GM18520 (cell line): ENCODE data around the gene ZCCHC24.

Experiments
- ATAC-seq: cut with Tn5 transposase; IDR thresholded peaks from one replicate; pipeline ENCODE4 v1.9.1; 2021; ENCODE audit not compliant: unreplicated experiment

The ZCCHC24 gene

DNA sequence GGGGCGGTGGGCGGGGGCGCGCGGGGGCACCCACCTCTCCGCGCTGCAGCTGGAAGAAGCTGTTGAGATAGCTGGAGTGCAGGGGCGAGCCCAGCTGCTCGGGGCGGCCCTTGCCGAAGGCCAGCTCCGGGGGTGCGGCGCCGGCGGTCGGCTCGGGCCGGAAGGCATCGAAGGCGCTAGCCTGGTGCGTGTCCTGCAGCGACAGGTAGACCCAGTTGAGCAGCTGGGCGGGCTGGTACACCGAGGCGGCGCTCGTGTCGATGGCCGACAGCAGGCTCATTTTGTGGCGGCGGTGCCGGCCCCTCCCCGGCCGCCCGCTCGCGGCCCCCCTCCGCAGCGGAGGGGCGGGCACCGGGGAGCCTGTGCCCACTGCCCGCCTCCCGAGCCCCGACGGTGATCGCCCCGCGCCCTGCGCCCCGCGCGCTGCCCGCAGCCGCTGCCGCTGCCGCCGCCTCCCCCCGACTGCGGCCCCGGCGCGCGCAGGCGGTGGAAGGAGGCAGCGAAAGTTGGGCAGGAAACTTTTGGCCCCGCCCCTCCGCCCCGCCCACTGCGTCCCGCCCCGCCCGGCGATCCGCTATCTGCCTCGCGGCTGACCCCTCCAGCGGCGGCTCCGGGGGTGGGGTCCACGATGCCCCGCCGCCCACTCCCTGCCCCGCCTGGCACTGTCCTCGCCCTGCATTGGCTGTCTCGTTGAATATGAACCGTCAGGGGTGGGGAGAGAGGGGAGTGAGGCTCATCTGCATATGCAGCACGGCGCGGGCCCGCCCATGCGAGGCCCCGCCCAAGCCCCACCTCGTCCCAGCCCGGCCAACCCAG, at the start of gene ZCCHC24:
Gene ZCCHC24, minus strand, starts transcription at position 464 of the 816 bp plus-strand sequence. Its CDS starts 184 bp downstream, at position 280.
- peak; percentile 90 for ATAC-seq

DNA sequence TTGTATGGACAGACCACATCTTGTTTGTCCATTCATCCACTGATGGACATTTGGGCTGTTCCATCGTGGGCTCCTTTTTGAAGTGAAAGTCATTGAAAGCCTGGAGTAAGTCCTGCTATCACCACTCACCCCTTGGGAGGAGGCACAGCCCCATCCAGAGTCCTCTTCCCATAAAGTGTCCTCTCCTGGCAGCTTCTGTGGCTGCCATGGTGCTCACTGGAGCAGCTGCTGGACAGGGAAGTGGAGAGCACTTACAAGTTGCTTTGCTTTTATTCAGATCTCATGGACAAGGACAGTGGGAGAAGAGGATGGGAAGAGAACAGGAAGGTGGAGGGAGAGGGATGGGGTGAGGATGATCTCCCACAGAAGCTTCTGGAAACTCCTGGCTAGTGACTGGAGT, 48.4 kb upstream of the ZCCHC24 start:
- no peak for ATAC-seq

- no peak for ATAC-seq
Measured at GRCh38 chr10:79492839-79493238, 47.4 kb upstream of the ZCCHC24 start.

DNA sequence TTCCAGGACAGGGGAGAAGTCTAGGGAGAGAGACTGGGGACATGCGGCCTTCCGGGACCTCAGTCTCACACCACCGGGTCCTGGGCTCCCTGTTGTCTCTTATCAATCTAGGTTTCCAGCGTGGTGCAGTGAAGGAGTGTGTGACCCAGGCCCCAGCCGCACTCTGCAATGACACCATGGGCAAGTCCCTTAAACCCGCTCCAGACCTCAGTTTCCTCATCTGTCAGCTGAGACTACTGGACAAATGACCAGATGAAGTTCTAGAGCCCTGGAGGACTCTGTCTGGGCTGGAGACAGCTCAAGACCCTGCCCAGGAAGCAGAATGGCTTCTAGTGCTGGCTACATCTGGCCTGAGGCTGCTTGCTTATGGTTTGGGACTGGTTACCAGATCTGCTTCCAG, 46.8 kb upstream of the ZCCHC24 start:
- no peak for ATAC-seq

- ATAC-seq: no peak
Measured at GRCh38 chr10:79491143-79491835, 45.9 kb upstream of the ZCCHC24 start.

DNA sequence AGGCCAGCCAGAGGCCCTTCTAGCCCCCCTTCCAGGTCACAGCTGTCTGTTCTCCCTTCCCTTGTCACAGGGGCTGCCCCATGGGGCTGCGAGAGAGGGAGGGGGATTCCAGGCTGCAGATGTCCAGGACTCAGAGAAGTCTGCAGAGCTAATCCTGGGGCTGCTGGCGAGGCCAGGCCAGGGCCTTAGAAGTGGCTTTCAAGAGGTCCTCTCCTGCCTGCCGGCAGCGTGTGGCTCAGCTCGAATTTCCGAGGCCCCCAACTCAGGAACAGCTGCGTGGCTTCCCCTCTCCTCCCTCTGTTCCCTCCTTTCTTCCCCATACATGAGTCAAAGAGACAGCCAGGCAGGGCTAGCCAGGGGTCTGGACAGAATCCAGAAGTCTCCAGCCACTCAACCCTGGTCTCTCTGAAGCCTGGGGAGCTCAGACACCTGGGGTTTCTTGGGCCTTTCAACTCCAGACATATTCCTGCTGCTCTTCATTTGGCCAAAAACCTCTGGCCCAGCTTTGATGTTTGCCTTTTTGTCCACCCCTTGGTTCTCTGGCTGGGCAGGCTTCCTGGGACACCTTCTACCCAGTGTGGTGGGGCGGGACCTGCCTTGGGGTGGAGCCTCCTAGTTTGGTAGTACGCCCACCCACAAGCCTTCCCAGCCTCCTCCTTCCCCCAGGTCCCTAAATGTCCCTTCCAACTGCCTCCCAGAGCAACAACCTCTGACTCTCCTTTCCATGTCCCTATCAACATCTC, 45.1 kb upstream of the ZCCHC24 start:
- no peak for ATAC-seq

DNA sequence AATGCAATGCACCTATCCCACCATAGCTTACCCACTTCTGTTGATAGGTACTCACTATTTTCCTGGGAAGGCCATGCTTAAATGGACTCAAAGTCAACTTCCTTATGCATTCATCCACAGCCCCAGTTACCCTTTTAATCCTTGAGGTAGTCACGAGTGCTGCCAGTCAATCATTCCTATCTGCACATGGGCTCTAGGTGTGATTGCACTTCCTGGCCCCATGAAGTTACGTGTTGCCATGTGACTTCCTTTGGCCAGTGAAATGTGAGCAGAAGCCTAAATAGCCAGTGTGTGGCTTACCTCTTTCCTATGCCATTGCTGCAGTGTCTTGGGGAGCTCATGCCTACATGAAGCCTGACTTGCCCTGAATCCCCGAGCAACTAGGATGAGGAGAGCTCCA, 43.4 kb upstream of the ZCCHC24 start:
- no peak for ATAC-seq

GRCh38 chr10:79488336-79488735, 42.9 kb upstream of the ZCCHC24 start:
- ATAC-seq: no peak

- peak; percentile 41 for ATAC-seq
Measured at GRCh38 chr10:79487296-79488194, 42.1 kb upstream of the ZCCHC24 start.

DNA sequence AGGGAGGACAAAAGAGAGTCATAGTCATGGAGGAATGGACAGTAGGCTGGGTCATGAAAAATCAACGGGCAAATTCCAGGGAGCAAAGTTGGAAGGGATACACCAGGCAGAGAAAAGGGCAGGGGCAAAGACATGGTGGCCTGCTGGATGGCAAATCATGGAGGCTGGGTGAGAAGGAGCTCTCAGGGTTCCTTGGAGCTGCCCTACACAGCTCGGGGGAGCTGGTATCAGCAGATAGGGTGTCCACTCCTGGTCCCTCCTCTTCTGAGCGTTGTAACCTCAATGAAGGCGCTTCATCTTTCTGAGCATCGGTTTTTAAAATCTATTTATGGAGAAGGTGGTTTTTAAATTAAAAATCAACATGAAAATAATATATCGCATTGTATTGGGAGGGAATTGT, 39.1 kb upstream of the ZCCHC24 start:
- no peak for ATAC-seq

- no peak for ATAC-seq
Measured at GRCh38 chr10:79483948-79484347, 38.5 kb upstream of the ZCCHC24 start.

DNA sequence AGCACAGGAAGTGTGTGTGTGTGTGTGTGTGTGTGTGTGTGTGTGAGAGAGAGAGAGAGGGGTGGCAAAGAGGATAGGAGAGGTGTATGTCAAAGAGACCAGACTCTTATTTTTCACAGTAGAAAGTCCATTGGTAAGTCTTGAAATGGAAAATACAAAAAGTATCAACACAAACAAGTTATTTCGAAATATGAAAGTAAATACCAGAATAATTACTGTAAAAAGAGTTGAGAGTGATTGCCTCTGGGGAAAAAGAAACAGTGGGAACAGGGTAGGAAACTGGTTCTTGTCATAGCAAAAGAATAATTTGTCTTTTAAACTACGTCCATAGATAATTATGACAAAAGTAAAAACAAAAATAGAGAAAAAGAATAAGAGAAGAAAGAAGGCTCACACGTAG, 37.9 kb upstream of the ZCCHC24 start:
- no peak for ATAC-seq

- ATAC-seq: no peak
Measured at GRCh38 chr10:79482741-79483140, 37.3 kb upstream of the ZCCHC24 start.

DNA sequence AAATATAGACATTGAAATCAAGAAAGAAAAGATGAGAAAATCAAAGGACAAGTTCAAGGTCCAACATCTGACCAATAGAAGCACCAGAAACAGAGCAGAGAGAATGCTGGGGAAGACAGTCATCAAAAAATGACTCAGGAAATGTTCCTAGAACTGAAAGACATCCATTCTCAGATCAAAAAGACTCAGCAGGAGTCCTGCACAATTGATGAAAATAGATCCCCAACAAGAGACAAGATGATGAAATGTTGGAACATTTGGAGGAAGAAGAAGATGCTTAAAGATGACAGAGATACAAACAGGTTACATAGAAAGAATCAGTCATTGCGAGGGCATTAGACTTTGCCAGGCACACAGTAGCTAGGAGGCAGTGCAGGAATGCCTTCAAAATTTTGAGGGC, 36.9 kb upstream of the ZCCHC24 start:
- ATAC-seq: no peak

DNA sequence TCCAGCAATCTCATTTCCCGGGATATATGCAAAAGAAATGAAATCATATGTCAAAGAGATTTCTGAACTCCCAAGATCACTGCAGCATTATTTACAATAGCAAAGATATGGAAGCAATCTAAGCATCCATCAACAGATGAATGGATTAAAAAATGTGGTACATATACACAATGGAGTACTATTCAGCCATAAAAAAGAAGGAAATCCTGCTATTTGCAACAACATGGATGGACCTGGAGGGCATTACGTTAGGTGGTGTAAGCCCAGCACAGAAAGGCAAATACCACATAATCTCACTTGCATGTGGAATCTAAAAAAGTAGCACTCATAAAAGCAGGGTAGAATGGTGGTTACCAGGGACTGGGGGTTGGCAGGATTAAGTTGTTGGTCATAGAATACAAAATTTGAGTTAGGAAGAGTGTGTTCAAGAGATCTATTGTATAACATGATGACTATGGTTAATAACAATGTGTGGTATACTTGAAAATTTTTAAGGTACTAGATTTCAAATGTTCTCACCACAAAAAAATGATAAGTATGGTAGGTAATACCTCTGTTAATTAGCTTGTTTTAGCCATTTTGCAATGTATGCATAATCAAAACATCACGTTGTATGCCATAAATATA, 34.0 kb upstream of the ZCCHC24 start:
- ATAC-seq: no peak

- ATAC-seq: no peak
Measured at GRCh38 chr10:79477456-79477855, 32.0 kb upstream of the ZCCHC24 start.

- ATAC-seq: no peak
Measured at GRCh38 chr10:79476645-79477044, 31.2 kb upstream of the ZCCHC24 start.

DNA sequence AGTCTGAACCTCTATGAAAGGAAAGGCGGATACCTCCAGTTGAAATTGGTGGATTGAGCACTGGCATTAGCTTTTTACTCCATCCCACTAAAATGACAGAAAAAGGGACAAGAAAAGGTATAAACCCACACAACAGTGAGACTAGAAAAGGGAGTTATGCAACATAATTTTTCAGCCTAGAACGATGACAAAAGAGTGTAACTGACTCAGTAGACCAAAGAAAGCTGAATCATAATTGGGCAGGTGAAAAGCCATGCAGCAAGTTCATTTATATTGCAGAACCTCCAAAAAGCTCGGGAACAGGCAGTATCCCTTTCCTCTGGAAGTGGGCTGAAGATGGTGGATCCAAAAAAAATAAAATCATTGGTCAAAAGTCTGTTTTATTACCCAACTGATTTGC, 30.5 kb upstream of the ZCCHC24 start:
- ATAC-seq: no peak

DNA sequence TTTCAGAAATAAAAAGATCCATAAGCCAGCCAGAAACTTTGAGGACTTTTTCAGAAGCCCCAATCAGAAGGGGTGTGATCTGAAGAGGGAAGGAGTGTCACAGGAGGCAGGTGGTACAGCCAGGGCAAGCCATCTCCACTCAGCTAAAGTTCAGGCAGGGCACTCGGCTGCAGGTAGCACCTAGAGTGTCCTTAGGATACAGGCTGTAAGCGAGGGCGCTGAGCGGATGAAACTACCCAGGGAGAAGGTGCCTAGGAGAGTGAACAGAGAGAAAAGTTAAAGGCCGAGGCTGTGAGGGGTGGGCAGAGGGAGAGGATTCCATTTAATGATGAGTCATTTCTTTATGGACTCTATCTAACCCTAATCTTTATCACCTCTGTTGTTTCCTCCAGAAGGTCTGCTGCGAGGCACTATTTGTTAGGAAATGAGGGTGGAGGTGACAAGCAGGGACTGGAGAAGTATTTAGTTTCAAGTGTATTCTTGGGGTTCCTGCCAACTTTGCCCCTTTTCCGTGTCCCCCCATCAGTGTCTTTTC, 29.8 kb upstream of the ZCCHC24 start:
- ATAC-seq: no peak

DNA sequence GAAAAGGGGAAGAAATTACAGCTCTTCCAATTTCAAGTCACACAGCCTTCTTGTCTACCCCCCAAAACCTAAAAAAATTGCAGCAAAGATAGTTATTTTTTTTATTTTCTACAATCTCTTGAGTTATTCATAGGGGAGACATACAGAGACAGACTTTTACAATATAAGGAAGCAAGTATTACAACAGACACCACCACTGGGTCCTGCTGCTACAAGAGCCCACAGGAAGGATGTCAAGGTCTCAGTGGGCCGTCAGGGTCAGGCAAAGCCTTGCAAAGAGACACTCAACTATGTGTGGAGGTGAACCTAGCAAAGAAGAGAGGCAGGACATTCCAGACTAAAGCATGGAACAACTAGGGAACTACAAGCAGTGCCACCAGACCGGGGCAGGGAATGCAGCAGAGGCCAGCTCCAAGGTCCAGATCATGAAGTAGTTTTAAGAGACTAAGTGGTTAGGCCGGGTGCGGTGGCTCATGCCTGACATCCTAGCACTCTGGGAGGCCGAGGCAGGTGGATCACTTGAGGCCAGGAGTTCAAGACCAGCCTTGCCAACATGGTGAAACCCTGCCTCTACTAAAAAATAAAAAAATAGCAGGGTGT, 28.2 kb upstream of the ZCCHC24 start:
- ATAC-seq: no peak
